ENCODE data around the gene PLEKHS1.

GRCh38 chr10:113713640-113713982, 37.9 kb upstream of the PLEKHS1 start:
- TF ChIP-seq CTCF (IDR thresholded peaks at IDR 0.05; ENCODE audit: low read depth, low read length, missing input control) (no peak), TAF1 (conservative IDR thresholded peaks at IDR 0.05) (no peak), MAX (IDR thresholded peaks at IDR 0.05) (no peak), NR2F2 (IDR thresholded peaks at IDR 0.05) (no peak), RXRA (IDR thresholded peaks at IDR 0.05) (no peak), RAD21 (IDR thresholded peaks at IDR 0.05) (no peak), REST (IDR thresholded peaks at IDR 0.05) (no peak), ATF3 (IDR thresholded peaks at IDR 0.05) (no peak)

Measured in liver (tissue), 3 donors.